NCI-H1417 (cell line): Measurements from ENCODE around the gene FARP1.
A peak's percentile ranks its signal among the peaks of the same experiment; 100 is the strongest.

Experiments used
- DNase-seq, 3 experiments: peaks; one replicate each; lab custom pipeline; 2025; lab: John Stamatoyannopoulos, UW

FARP1 gene, protein sequence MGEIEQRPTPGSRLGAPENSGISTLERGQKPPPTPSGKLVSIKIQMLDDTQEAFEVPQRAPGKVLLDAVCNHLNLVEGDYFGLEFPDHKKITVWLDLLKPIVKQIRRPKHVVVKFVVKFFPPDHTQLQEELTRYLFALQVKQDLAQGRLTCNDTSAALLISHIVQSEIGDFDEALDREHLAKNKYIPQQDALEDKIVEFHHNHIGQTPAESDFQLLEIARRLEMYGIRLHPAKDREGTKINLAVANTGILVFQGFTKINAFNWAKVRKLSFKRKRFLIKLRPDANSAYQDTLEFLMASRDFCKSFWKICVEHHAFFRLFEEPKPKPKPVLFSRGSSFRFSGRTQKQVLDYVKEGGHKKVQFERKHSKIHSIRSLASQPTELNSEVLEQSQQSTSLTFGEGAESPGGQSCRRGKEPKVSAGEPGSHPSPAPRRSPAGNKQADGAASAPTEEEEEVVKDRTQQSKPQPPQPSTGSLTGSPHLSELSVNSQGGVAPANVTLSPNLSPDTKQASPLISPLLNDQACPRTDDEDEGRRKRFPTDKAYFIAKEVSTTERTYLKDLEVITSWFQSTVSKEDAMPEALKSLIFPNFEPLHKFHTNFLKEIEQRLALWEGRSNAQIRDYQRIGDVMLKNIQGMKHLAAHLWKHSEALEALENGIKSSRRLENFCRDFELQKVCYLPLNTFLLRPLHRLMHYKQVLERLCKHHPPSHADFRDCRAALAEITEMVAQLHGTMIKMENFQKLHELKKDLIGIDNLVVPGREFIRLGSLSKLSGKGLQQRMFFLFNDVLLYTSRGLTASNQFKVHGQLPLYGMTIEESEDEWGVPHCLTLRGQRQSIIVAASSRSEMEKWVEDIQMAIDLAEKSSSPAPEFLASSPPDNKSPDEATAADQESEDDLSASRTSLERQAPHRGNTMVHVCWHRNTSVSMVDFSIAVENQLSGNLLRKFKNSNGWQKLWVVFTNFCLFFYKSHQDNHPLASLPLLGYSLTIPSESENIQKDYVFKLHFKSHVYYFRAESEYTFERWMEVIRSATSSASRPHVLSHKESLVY

GRCh38 chr13:98142380-98143156 lies at the start of gene FARP1:
Gene FARP1, plus strand, starts transcription at chr13:98143094. Its CDS starts 70,149 bp downstream, at chr13:98213243.
- DNase-seq: peak; percentile 94 to 98 (median 96)

GRCh38 chr13:98094678-98095266 lies 48.1 kb upstream of the FARP1 start:
- no peak for DNase-seq

- no peak for DNase-seq
These were observed 46.8 kb upstream of the FARP1 start for GRCh38 chr13:98096059-98096458.

- no peak for DNase-seq
These were observed 45.1 kb upstream of the FARP1 start for GRCh38 chr13:98097749-98098148.

DNA sequence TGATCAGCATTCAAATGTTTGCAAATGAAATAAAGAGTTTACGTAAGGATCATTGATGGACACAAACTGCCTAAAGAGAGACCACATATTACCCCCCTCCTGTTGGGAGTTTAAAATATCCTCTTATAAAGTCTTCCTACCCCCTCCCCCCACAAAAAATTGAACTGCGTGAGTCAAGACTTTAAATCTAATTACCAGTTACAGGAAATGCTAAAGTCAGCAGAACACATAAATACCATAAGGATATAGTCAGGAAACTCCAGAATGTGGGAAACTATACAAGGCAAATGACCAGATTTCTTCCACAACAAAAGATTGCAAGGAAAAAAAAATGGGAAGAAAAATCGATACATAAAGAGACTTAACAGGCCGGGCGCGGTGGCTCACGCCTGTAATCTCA lies 44.4 kb upstream of the FARP1 start:
- no peak for DNase-seq

DNA sequence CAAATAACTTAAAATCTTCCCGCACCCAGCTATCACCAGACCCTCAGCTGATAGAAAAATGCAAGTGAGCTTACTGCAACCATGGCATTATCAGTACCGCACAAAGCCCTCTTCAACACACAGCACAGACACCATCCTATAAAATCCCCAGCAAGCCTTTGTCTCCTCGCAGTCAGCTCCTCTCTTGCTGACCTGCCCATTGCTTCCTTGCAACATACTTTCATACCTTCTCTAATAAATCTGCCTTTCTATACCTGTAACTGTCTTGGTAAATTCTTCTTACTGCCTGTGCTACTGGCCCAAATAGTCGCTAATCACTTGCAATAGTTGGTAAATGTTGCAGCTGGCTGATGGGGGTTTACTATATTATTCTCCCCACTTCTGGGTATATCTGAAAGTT lies 43.3 kb upstream of the FARP1 start:
- no peak for DNase-seq

DNA sequence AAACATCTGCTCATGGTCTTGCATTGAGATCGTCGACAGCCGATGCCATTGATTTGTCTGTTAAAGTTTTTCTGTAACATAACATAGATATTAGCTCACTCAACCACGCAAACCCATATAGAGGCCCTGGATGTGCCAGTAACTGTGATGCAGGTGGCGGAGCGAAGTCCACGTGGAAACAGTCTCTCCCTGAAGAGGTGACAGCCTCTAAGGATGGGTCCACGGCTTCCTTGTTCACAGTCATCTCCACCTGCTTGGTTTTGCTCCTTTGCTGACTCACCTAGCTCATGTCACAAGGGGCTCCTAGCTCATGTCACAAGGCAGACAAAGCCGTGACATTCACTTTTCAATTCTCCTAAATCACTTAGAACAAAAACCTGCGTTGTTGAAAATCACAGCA lies 42.4 kb upstream of the FARP1 start:
- DNase-seq: no peak

DNA sequence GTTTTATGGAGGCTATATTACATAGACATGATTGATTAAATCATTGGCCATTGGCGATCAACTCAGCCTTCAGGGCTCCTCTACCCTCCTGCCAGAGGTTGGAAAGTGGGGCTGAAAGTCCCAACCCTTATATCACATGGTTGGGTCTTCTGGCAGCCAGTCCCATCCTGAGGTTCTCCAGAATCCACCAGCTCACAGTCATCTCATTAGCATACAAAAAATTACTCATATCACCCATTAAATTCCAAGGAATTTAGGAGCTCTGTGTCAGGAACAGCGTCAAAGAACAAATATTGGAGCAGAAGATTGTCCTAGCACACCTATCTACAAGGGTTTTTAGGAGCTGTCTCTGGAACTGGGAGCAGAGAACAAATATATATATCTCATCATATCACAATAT lies 39.4 kb upstream of the FARP1 start:
- no peak for DNase-seq

GRCh38 chr13:98103942-98104880 lies 38.7 kb upstream of the FARP1 start:
- DNase-seq: peak in 1 of 3 experiments; percentile 24

DNA sequence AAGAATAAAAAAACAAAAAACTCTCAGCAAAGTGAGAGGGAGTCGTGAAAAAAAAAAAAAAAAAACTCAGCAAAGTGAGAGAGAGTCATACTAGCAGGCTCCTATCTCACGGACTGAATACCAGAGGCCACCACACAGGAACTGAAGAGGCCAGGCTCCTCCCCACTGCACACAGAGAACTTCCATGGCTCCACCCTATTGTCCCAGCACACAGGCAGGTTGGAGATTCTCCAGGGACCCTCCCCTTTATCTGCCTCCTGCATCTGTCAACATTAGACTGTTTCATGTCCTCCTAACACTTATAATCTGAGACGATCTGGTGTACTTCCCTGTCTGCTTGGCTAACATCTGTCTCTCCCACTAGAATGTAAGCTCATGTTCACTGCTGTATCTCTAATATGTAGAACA lies 37.0 kb upstream of the FARP1 start:
- no peak for DNase-seq

GRCh38 chr13:98108341-98108740 lies 34.6 kb upstream of the FARP1 start:
- no peak for DNase-seq

DNA sequence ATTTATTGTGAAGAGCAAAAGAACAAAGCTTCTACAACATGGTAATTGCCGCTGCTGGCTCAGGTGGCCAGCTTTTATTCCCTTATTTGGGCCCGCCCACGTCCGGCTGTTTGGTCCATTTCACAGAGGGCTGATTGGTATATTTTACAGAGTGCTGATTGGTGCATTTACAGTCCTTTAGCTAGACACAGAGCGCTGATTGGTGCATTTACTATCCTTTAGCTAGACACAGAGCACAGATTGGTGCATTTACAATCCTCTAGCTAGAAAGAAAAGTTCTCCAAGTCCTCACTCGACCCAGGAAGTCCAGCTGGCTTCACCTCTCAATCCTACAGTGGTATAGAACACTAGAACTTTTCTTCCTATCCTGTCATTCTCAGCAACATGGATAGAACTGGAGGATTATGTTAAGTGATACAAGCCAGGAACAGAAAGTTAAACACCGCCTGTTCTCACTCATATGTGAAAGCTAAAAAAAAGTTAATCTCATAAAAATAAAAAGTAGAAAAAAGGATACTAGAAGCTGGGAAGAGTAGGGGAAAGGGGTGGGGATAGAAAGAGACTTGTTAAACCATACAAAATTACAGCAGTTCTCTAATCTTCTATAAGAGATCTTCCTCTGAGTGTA lies 33.6 kb upstream of the FARP1 start:
- no peak for DNase-seq

- no peak for DNase-seq
These were observed 32.1 kb upstream of the FARP1 start for GRCh38 chr13:98110749-98111148.

- DNase-seq: no peak
These were observed 31.5 kb upstream of the FARP1 start for GRCh38 chr13:98111168-98112098.

DNA sequence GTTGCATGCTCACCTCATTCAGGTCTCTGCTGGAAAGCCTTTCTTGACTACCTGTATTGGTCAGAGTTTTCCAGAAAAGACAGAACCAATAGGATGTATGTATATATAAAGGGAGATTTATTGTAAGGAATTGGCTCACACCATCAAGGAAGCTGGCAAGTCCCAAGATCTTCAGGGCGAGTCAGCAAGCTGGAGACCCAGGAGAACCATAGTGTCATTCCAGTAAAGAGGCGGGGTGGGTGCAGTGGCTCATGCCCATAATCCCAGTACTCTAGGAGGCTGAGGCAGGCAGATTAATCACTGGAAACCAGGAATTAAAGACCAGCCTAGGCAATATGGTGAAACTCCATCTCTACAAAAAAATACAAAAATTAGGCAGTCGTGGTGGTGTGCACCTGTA lies 30.4 kb upstream of the FARP1 start:
- no peak for DNase-seq

DNA sequence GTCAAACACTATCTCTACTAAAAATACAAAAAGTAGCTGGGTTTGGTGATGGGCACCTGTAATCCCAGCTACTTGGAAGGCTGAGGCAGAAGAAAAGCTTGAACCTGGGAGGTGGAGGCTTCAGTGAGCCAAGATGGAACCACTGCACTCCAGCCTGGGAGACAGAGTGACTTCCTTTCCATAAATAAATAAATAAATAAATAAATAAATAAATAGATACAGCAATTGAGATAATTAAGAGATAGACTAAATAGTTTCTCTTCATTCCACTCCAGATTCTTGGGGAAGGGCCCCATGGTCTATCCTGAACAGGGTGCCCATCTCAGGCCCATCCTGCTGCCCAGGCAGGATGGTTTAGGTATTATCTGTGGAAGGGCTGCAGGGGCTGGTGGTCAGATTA lies 24.0 kb upstream of the FARP1 start:
- no peak for DNase-seq

GRCh38 chr13:98123176-98123575 lies 19.7 kb upstream of the FARP1 start:
- no peak for DNase-seq

- DNase-seq: no peak
These were observed 13.7 kb upstream of the FARP1 start for GRCh38 chr13:98129059-98129746.
